HG02884 (cell line): ENCODE data around the gene LYPD3.

Source experiments
- ATAC-seq: cut with Tn5 transposase; IDR thresholded peaks from one replicate; pipeline ENCODE4 v1.9.1; 2021; ENCODE audit warnings: mild to moderate bottlenecking, moderate library complexity; ENCODE audit not compliant: unreplicated experiment

LYPD3 gene

GRCh38 chr19:43486412-43486811, 21.0 kb upstream of the LYPD3 start:
- ATAC-seq, result no peak

GRCh38 chr19:43485951-43486350, 20.5 kb upstream of the LYPD3 start:
- ATAC-seq, result no peak

DNA sequence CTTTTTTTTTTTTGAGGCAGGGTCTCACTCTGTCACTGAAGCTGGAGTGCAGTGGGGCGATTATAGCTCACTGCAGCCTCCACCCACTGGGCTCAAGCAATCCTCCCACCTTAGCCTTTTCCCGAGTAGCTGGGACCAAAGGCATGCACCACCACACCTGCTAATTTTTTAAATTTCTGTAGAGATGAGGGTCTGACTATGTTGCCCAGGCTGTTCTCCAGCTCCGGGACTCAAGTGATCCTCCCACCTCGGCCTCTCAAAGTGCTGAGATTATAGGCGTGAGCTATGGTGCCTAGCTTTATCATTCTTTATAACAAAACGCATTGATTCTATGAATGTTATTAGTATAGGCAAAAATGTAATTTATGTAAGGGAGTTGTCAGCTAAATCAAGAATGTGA, 17.9 kb upstream of the LYPD3 start:
- no peak for ATAC-seq

DNA sequence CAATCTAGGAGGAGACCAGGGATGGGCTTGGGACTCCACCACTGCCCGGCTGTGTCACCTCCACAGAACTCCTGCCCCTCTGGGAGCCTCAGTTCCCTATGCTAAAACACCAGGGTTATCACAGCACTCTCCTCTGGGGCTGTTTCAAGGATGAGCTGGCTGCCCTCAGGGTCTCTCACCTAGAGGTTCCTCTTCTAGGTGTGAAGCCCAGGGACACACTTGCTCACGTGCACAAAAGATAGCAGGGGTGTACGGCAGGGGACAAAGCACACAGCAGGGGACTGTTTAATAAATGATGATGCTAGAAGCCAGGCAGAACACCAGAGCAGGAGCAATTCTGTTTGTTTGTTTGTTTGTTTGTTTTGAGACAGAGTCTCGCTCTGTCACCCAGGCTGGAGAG, 16.8 kb upstream of the LYPD3 start:
- ATAC-seq, result no peak

- ATAC-seq, result no peak
Observed at GRCh38 chr19:43481701-43482100, 16.3 kb upstream of the LYPD3 start.

- ATAC-seq, result no peak
Observed at GRCh38 chr19:43480574-43480973, 15.2 kb upstream of the LYPD3 start.

GRCh38 chr19:43479961-43480561, 14.7 kb upstream of the LYPD3 start:
- ATAC-seq, result no peak

- no peak for ATAC-seq
Observed at GRCh38 chr19:43479226-43479625, 13.8 kb upstream of the LYPD3 start.

GRCh38 chr19:43478323-43478722, 12.9 kb upstream of the LYPD3 start:
- no peak for ATAC-seq

DNA sequence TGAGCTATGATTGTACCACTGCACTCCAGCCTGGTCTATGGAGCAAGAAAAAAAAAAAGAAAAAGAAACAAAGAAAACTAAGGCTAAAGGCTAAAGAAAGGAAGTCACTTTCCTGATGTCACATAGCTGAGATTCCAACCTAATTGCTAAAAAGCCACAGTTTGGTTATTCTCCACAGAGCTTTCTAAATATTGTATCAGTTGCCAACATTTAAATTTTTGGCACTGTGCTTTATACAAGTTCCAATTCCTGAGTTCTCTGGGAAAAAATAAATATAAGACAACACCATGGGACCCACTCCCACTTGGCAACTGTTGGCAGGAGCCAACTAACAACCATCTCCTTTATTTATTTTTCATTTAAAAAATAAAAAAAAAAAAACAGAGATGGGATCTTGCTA, 11.2 kb upstream of the LYPD3 start:
- ATAC-seq, result no peak

GRCh38 chr19:43474986-43475705, 9.7 kb upstream of the LYPD3 start:
- ATAC-seq, result no peak

DNA sequence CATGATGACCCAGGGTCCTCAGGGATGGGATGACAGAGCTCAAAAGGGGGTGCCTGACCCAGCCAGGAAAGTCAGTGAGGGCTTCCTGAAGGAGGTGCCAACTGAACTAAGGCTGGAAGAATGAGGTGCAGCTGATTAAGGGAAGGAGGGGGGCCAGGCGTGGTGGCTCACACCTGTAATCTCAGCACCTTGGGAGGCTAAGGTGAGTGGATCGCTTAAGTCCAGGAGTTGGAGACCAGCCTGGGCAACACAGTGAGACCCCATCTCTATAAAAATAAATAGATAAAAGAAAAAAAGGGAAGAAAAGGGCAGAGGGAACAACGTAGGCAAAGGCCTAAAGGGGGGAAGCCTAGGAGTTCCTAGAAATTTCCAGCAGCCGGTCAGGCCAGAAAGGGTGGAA, 9.1 kb upstream of the LYPD3 start:
- no peak for ATAC-seq

GRCh38 chr19:43471091-43471490, 5.7 kb upstream of the LYPD3 start:
- ATAC-seq, result no peak

- ATAC-seq, result no peak
Observed at GRCh38 chr19:43470288-43470687, 4.9 kb upstream of the LYPD3 start.

DNA sequence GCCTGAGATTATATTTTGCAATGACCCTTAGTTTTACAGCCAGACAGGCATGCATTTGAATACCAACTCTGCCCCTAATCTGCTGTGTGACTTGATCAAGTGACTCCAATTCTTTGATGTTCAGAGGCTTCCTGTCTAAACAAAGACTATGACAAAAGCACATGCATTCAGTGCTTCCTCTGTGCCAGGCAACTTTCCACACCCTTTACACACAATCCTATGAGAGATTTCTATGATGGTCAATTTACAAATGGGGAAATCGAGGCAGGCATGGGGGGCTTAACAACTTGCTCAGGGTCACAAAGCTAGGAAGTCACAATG, 3.7 kb upstream of the LYPD3 start:
- ATAC-seq, result no peak

DNA sequence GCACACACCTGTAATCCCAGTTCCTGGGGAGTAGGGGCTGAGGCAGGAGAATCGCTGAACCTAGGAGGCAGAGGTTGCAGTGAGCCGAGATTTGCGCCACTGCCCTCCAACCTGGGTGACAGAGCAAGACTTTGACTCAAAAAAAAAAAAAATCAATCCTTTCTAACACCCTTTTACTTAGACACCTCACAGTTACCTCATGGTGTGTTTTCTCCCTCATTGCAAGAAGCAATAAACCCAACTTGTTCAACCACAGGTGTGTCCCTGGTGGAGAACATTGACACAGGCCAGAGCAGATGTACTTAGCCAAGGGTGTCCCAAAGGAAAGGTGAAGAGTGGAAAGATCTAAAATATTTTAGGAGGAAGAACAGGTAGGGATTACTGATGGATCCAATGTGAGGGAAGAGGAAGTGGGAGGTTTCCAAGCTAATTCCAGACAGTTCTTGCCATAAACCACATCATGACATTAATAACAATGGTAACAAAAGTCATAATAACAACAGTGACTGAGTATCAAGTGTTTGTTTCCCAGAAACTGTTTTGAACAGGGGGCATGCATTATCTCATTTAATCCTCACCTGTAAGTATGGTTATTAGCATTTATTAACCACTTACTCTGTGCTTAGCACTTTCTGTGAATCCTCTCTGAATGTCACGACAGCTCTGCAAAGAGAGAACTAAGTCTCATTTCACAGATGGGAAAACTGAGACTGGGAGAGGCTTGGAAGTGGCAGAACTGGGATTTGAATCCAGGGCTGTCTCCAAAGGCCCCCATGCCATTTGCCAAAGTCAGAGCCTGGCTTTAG, 3.1 kb upstream of the LYPD3 start:
- ATAC-seq, result no peak

DNA sequence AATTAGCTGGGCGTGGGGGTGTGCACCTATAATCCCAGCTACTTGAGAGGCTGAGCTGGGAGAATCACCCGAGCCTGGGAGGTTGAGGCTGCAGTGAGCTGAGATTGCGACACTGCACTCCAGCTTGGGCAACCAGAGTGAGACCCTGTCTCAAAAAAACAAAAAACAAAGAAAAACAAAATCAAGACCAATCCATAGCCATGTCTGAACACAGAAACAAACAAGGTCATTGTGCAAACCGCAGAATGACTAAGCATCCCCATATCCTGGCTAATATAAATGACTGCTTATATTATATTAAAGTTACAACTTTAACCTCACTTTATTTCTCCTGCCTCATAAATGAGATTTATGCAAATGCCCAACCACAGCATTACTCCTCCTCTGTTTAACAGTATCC, 2.3 kb upstream of the LYPD3 start:
- no peak for ATAC-seq

DNA sequence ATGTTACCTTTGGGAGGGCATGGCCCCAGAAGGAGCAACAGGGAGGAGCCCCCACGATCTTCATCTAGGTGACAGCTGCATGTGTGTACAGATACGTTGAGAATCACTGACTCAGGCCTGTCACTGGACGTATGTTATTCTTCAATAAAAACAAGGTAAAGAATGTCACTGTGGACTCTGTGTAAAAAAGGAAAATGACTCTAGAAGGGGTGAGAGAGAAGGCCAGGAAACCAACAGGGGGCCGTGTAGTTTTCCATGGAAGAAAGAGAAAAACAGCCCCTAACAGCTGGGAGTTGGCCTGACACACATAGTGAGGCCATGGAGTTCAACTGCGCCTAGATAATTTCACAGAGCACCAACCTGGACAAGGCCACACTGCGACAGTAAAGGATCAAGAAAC, 1.9 kb upstream of the LYPD3 start:
- ATAC-seq, result no peak

DNA sequence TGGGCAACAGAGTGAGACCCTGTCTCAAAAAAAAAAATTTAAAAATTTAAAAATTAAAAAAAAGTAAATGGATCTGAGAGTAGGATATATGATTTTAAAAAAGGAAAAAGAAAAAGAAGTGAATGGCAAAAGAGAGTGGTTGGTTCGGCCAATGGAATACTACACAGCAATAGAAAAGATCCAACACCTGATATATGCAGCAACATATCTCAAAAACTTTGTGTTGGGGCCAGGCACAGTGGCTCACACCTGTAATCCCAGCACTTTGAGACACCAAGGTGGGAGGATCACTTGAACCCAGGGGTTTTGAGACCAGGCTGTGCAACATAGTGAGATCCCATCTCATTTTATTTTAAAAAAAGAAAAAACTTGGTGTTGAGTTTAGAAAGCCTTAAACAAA, 1.4 kb upstream of the LYPD3 start:
- ATAC-seq, result no peak

DNA sequence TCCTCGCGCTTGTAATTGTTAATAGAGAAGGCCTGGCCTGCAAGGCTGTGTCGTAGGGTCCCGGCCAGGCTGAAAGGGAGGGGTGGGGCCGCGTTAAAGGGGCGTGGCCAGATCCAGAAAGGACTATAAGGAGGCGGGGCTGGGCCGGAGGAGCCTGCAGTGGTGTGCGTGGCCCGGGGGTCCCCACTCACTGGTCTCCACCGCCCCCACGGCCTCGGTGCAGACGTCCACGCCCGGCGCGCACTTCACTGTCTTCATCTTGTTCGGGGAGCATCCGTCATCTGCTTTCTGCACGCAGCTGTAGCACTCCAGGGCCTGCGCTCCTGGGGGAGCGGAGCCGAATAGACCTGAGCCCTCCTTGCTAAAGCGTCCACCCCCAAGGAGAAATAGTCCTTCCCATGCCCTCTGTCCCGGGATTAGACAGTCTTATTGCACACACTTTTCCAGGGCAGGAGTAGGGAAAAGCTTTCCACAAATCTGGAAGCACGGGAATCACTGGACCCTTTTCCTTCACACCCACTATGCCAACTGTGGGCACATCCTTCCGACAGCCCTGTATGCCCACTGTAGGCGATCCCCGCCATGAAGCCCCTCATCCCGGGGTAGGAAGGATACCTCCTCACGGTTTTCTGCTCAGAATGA, 1.2 kb downstream of the LYPD3 start:
- peak; percentile 29 for ATAC-seq

DNA sequence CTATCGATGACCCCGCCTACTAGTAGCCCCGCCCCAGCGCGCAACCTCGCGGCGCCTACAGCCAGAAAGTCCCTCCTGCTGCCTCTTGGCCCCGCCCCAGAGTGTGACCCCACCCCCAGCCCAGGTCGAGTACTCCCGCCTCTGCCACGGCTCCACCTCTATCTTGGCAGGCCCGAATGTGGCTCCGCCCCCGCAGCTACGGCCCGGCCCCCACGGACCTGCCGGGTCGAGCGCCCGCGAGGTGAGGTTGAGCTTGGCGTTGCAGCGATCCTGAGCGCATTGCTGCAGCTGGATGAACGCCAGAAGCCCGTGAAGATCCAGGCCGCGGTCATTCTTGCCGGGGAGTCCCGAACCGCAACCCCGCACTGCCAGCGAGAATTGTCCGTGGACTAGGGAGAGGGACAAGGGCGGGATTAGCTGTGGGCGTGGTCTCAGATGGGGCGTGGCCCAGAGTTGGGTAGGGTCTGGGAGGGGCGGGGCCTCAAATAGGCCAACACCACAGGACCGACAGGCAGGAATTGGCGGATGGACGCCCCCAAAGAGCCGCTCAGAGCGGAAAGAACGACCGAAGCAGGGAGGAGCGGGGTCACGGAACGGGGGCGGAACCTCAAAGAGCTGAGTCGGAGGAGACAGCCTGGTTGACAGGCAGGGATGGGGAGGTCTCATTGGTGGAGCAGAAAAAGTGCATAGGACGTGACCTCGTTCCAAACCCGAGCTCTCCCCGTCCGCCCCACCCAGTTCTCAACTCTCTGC, 1.9 kb downstream of the LYPD3 start:
- ATAC-seq, result peak; percentile 75
